ENCODE measurements around the gene MINDY4B. TPM values are rescaled to one million over a fixed set of nuclear protein-coding genes. Genes with fewer than 3 reads are reported as not detected.

The MINDY4B gene
- total RNA-seq, 1 donor from 2014 or later, result not detected

Other genes with a start within 250 kb of the MINDY4B start
- 0.49 TPM for gene ERICH6, start 201.5 kb downstream of the MINDY4B start, total RNA-seq
- gene SIAH2, start 142.3 kb downstream of the MINDY4B start, total RNA-seq, result 19.1 TPM
- gene CLRN1, start 67.3 kb upstream of the MINDY4B start, total RNA-seq, result not detected
- gene MED12L, start 180.2 kb upstream of the MINDY4B start, total RNA-seq, result 4.8 TPM

Measured in sciatic nerve (tissue), 1 donor.